GM18511 (cell line): ENCODE results near the gene SRM.
"Not testable (repeated sequence)": the region's sequence is repeated elsewhere in the genome, so short reads cannot be mapped to it uniquely, and the experiment has no call there.

Experiments
- ATAC-seq: cut with Tn5 transposase; IDR thresholded peaks from one replicate; pipeline ENCODE4 v1.9.1; 2021; ENCODE audit warnings: mild to moderate bottlenecking, moderate library complexity; ENCODE audit not compliant: unreplicated experiment

SRM gene

GRCh38 chr1:11024154-11024873 is 35.5 kb downstream of the SRM start:
- no peak for ATAC-seq

- no peak for ATAC-seq
These were observed 36.6 kb downstream of the SRM start for GRCh38 chr1:11023201-11023600.

- no peak for ATAC-seq
These were observed 39.8 kb downstream of the SRM start for GRCh38 chr1:11019971-11020370.

- not testable (repeated sequence) for ATAC-seq
These were observed 40.5 kb downstream of the SRM start for GRCh38 chr1:11019358-11019757.

GRCh38 chr1:11013160-11013531 is 46.7 kb downstream of the SRM start:
- no peak for ATAC-seq

- peak; percentile 95 for ATAC-seq
These were observed 47.3 kb downstream of the SRM start, which contains the start of gene TARDBP for GRCh38 chr1:11012260-11013159. TSS of gene TARDBP (plus strand) at chr1:11012654. CDS start at chr1:11013728, 1,074 bp downstream.
